Stimulated activated naive CD8-positive, alpha-beta T cell treated with anti-CD3 and anti-CD28 coated beads, Interleukin-15, Interleukin-2, amounts not matched to agents 100 ng/mL and 50 ng/mL, for 24 hours (primary cell): ENCODE data around the gene GRID2.

ENCODE experiments used
- H3K27ac Mint-ChIP-seq: one replicate; pipeline ENCODE4 v1.8.0; 2021; ENCODE audit warnings: mild to moderate bottlenecking, mixed read lengths
- H3K27me3 Mint-ChIP-seq: one replicate; pipeline ENCODE4 v1.8.0; 2021; ENCODE audit warnings: mixed read lengths
- H3K36me3 Mint-ChIP-seq: one replicate; pipeline ENCODE4 v1.8.0; 2021; ENCODE audit warnings: low read depth, mixed read lengths
- H3K4me1 Mint-ChIP-seq: one replicate; pipeline ENCODE4 v1.8.0; 2021; ENCODE audit warnings: low read depth, mixed read lengths
- H3K4me3 Mint-ChIP-seq: one replicate; pipeline ENCODE4 v1.8.0; 2021; ENCODE audit warnings: mild to moderate bottlenecking, mixed read lengths
- H3K9me3 Mint-ChIP-seq: one replicate; pipeline ENCODE4 v1.8.0; 2021; ENCODE audit warnings: mixed read lengths

Gene GRID2

DNA sequence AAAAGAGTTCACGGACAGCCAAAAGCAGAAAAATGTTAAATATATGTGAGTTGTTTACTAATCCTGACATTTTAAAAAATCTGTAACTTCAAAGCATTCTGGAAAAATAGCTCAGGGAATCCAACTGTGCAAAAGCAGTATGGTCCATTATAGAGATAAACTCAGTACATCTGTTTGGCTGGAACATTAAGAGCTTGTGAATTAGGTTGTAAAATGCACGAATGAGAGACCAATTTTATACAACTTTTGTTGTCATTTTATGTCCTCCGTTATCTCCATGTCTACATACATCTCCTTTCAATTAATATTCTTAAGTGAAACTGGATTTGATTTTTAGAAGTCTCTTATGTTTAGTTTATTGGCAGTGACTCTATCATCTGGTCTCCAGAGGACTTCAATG, 1157.8 kb downstream of the GRID2 start:
- H3K27ac Mint-ChIP-seq: no peak overlapping the region

DNA sequence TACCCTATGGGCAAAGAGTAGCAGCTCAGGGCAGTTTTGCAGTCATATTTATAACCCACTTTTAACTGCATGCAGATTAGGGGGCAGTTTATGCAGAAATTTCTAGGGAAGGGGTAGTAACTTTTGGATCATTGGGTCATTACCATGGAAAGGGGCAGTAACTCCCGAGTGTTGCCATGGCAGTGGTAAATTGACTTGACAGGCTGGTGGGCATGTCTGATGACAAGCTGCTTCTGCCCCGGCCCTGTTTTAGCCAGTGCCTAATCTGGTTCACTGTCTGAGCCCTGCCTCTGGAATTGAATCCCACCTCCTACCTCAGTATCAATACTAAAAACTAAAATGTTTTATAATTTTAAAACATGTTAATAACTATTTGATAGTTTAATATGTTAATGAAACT, 1162.7 kb downstream of the GRID2 start:
- Mint-ChIP-seq H3K36me3 (no peaks in the 10 kb centered on the region), H3K9me3 (peaks cover 5% of the 10 kb centered on the region), H3K27ac (no peak overlapping the region), H3K4me3 (no peak overlapping the region), H3K27me3 (no peaks in the 10 kb centered on the region), H3K4me1 (no peaks in the 10 kb centered on the region)

More for the DNA sequence above, 1157.8 kb downstream of the GRID2 start:
- Mint-ChIP-seq H3K4me1 (no peaks in the 10 kb centered on the region), H3K36me3 (no peaks in the 10 kb centered on the region), H3K4me3 (no peak overlapping the region), H3K27me3 (no peaks in the 10 kb centered on the region), H3K9me3 (no peaks in the 10 kb centered on the region)

DNA sequence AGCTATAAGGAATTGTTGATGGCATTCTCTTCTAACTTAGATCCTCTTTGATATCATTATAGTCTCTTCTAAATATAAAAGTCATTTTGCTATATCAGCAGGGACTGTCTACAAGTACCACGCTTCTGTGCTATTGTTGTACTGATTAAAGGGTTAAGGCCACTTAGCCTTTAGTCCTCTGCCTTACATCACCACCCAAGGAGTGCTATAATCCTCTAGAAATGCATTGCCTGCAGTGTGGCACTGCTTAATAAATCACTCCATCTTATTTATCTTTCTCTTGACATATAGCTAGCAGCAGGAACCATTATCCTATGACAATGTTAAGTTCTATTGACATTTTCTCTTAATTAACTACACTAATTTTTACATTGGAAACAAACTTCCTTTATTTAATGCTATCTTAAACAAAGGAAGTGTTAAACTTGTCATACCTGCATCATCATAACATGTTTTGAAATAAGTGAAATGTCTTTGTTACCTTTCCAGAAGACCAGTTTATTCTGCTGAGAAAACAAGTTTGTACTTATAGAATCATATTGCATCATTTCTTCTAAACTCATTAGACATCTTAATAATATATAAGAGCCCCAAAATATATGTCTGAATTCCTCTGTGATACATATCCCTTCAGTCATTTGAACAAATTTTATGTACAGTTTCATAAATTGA, 1163.9 kb downstream of the GRID2 start:
- no peak overlapping the region for H3K4me3 Mint-ChIP-seq
- H3K4me1 Mint-ChIP-seq: no peaks in the 10 kb centered on the region
- peaks cover 5% of the 10 kb centered on the region for H3K9me3 Mint-ChIP-seq
- H3K27me3 Mint-ChIP-seq: no peaks in the 10 kb centered on the region
- H3K36me3 Mint-ChIP-seq: no peaks in the 10 kb centered on the region
- H3K27ac Mint-ChIP-seq: no peak overlapping the region

DNA sequence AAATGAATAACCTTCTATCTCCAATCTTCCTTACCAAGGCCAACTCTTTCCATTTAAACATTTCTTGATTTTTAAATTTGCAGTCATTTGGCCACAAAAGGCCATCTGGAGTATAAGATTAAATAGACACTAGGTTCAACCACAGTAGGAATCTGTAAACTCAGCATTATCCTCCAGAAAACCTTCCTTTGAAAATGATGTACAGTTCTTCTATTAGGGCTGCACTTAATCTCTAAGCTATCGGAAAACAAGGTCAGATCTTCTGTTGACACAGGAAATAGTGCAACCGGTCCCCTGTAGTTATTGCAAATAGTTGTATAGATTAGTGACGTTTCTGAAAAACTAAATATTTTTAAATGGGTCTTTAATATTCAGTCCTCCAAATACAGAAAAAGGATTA, 1165.8 kb downstream of the GRID2 start:
- H3K27me3 Mint-ChIP-seq: no peaks in the 10 kb centered on the region
- no peak overlapping the region for H3K27ac Mint-ChIP-seq
- peaks cover 5% of the 10 kb centered on the region for H3K9me3 Mint-ChIP-seq
- no peak overlapping the region for H3K4me3 Mint-ChIP-seq
- H3K36me3 Mint-ChIP-seq: no peaks in the 10 kb centered on the region
- H3K4me1 Mint-ChIP-seq: no peaks in the 10 kb centered on the region

DNA sequence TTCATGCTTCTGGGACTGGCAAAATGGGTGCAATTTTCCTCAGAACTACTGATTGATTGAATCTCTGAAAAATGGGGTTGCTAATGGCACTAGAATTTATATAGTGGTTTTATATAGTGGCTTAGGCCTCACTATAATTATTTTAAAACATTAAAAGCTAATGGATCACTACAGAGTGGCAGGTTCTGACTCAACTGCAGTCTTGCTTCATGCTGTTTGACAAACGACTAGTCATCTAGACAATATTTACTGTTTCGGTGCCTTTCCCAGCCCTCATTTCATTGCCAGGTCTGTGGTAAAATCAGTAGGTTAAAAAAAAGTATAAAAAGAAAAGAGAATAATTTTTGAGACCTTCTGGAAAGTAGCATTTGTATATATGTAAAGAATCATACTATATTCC, 1172.0 kb downstream of the GRID2 start:
- H3K4me3 Mint-ChIP-seq: no peak overlapping the region
- no peak overlapping the region for H3K27ac Mint-ChIP-seq
- no peaks in the 10 kb centered on the region for H3K4me1 Mint-ChIP-seq
- H3K27me3 Mint-ChIP-seq: no peaks in the 10 kb centered on the region
- H3K9me3 Mint-ChIP-seq: no peaks in the 10 kb centered on the region
- H3K36me3 Mint-ChIP-seq: no peaks in the 10 kb centered on the region

DNA sequence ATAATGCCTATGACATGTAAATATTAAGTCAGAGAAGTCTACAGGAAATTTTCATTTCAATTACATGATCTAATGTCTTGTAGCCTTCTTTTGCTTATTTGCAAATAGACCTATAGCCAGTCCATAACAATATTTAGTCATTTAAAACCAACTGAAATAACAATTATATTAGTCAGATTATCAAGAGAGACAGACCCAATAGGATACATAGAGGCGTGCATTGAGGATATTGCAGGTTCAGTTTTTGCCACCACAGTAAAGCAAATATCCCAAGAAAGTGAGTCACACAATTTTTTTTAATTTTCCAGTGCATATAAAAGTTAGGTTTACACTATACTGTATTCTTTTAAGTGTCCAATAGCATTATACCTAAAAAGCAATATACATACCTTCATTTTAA, 1175.0 kb downstream of the GRID2 start:
- no peak overlapping the region for H3K27ac Mint-ChIP-seq
- H3K36me3 Mint-ChIP-seq: no peaks in the 10 kb centered on the region
- H3K9me3 Mint-ChIP-seq: peaks cover 7% of the 10 kb centered on the region
- H3K27me3 Mint-ChIP-seq: no peaks in the 10 kb centered on the region
- no peak overlapping the region for H3K4me3 Mint-ChIP-seq
- H3K4me1 Mint-ChIP-seq: no peaks in the 10 kb centered on the region

DNA sequence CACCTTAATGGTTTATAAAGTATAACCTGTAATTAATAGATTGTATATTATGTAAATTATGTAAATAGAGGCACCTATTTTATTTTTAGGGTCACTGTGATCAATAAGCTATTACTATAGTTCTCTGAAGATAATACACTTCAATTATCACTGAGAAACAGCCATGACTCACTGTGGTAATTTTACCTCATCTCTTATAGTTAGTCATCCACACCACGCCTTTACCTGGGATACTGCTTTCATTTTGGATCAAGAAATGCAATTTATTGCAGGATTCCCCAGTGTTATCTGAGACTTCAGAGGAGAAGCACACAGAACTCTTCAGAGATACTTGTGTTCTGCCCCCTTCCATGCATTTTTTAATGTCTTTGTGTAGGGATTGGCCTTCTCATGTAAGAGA, 1176.7 kb downstream of the GRID2 start:
- no peaks in the 10 kb centered on the region for H3K4me1 Mint-ChIP-seq
- H3K27me3 Mint-ChIP-seq: no peaks in the 10 kb centered on the region
- no peaks in the 10 kb centered on the region for H3K36me3 Mint-ChIP-seq
- no peak overlapping the region for H3K4me3 Mint-ChIP-seq
- H3K9me3 Mint-ChIP-seq: peaks cover 7% of the 10 kb centered on the region
- no peak overlapping the region for H3K27ac Mint-ChIP-seq

DNA sequence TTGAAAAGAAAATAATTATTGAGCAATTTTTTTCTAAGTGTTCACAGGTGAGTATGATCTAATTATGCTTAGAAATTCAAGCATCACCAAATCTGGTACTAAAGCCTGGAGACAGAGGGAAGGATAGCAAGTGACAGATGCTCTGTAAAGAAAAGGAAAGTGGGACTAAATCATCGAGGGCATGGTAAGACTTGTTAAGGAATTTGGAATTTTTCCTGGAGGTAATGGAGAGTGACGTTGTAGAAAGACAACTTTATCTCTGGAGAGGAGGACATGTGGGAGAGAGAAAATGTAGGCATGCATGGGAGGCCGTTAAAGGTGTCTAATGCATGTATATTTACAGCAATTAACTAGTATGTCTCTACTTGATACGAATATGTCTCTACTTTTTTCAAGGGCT, 1191.6 kb downstream of the GRID2 start:
- H3K9me3 Mint-ChIP-seq: peaks cover 12% of the 10 kb centered on the region
- H3K4me1 Mint-ChIP-seq: no peaks in the 10 kb centered on the region
- H3K4me3 Mint-ChIP-seq: no peak overlapping the region
- H3K36me3 Mint-ChIP-seq: no peaks in the 10 kb centered on the region
- no peak overlapping the region for H3K27ac Mint-ChIP-seq
- H3K27me3 Mint-ChIP-seq: no peaks in the 10 kb centered on the region

DNA sequence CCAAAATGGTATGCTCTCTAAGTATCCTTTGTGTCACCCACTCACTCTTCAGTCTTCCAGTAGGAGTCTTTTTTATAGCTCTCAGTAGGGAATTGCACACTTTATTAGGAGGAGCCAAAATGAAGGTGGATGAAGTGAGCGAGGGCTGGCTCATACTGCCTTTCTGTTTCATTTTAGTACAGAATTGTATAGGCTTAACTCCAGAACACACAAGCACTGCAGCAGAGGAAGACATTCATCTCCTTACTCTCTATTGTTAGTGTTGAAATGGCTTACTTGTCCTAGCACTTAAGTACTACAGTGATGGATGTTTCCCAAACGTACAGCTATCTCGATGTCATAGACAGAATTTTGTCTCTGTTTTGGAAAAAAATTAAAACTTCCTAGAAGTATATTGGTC, 1197.5 kb downstream of the GRID2 start:
- no peaks in the 10 kb centered on the region for H3K36me3 Mint-ChIP-seq
- H3K27me3 Mint-ChIP-seq: no peaks in the 10 kb centered on the region
- H3K4me3 Mint-ChIP-seq: no peak overlapping the region
- no peaks in the 10 kb centered on the region for H3K4me1 Mint-ChIP-seq
- H3K9me3 Mint-ChIP-seq: peaks cover 17% of the 10 kb centered on the region
- H3K27ac Mint-ChIP-seq: no peak overlapping the region

DNA sequence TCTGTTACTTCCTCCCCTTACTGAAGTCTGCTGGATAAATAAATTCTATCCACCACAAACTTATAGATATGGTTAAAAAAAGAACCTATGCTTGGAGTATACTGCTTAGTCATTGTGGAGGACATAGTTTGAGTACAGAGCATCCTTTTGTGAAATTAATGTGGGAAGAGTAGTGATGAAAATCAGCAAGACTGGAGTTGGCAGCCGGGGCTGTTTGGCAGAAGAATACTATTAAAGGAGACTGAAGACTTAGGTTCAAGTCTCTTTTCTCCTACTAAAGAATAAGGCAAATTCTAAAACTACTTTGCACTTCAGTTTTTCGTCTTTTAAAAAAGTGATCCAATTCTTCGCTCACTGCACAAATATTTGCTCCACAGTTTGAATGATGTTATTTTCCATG, 1198.2 kb downstream of the GRID2 start:
- Mint-ChIP-seq H3K4me1 (no peaks in the 10 kb centered on the region), H3K27me3 (no peaks in the 10 kb centered on the region), H3K9me3 (peaks cover 14% of the 10 kb centered on the region), H3K27ac (no peak overlapping the region), H3K36me3 (no peaks in the 10 kb centered on the region), H3K4me3 (no peak overlapping the region)

DNA sequence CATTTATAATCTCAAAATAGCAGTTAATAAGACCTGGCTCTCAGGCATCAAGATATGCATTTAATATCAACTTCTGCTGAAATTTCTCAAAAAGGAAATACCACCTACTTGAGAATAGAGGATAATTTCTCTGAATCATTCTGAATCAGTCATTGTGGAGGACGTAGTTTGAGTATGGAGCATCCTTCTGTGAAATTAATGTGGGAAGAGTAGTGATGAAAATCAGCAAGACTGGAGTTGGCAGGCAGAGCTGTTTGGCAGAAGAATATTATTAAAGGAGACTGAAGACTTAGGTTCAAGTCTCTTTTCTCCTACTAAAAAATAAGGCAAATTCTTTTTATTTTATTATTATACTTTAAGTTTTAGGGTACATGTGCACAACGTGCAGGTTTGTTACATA, 1199.2 kb downstream of the GRID2 start:
- Mint-ChIP-seq H3K27ac (no peak overlapping the region), H3K9me3 (peaks cover 14% of the 10 kb centered on the region), H3K27me3 (no peaks in the 10 kb centered on the region), H3K36me3 (no peaks in the 10 kb centered on the region), H3K4me1 (no peaks in the 10 kb centered on the region), H3K4me3 (no peak overlapping the region)

DNA sequence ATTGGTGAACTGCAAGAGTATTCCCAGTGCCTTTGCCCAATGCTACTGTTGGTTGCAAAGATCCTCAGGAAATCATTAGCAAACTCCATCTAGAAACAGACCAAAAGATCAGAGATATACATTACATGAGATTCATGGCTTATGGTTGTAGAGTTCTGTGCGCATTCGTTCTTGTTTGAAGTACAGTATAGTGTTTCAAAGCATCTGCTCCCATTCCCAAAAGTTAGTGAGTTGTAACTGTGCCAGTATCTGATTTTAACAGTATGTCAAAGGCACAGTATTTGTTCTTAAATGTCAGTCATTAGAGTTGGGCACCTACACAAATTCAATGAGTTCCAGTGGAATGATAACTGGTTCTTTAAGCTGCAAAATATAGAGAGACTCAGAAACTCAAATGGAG, 1210.1 kb downstream of the GRID2 start:
- Mint-ChIP-seq H3K9me3 (peaks cover 3% of the 10 kb centered on the region), H3K27me3 (no peaks in the 10 kb centered on the region), H3K27ac (no peak overlapping the region), H3K4me1 (no peaks in the 10 kb centered on the region), H3K4me3 (no peak overlapping the region), H3K36me3 (no peaks in the 10 kb centered on the region)

DNA sequence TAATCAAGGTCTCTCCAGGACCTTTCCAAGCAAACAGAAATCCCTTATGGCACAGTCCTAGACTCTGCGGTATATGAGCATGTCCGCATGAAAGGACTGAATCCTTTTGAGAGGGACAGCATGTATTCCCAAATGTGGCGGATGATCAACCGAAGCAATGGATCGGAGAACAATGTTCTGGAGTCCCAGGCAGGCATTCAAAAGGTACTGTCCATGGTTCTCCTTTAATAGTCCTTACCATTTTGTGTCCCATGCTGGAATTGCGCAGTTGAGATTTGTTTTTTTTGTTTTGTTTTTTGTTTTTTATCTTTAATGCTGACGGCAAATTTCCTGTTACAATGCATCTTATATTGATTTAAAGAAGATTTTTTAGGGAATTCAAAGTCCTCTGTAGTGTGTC, 1211.4 kb downstream of the GRID2 start:
- no peaks in the 10 kb centered on the region for H3K36me3 Mint-ChIP-seq
- no peaks in the 10 kb centered on the region for H3K4me1 Mint-ChIP-seq
- H3K27me3 Mint-ChIP-seq: no peaks in the 10 kb centered on the region
- H3K27ac Mint-ChIP-seq: no peak overlapping the region
- peaks cover 3% of the 10 kb centered on the region for H3K9me3 Mint-ChIP-seq
- no peak overlapping the region for H3K4me3 Mint-ChIP-seq

DNA sequence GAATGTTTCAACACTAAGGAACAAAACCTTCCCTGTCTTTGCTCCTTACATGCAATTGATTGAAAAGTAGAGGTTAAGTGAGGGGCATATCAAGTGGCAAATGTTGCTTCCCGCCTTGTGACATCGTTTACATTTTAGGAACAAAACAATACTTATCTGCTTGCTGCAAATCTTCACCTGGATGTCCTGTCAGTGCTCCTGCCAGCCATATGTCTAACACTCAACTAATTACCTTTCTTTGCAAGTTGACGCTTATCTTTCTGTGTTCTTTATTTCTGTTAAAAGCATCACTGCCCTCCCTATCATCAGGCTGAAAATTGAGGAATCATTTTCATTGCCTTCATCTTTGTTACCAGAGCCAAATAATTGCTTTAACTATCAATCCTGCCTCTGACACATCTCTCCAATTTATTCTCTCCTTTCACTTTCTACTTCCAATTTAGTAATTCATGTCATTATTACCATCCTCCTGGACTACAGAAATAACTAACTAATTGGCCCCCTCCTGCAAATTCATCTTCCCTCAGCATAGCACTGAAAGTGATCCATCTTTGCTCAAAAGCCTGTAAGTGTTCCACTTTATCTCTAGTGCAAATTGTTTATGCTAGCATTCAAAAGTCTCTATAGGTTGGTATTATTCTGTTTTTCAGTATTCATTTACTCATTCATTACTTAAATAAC, 1226.1 kb downstream of the GRID2 start:
- Mint-ChIP-seq H3K27ac (no peak overlapping the region), H3K4me1 (no peaks in the 10 kb centered on the region)

DNA sequence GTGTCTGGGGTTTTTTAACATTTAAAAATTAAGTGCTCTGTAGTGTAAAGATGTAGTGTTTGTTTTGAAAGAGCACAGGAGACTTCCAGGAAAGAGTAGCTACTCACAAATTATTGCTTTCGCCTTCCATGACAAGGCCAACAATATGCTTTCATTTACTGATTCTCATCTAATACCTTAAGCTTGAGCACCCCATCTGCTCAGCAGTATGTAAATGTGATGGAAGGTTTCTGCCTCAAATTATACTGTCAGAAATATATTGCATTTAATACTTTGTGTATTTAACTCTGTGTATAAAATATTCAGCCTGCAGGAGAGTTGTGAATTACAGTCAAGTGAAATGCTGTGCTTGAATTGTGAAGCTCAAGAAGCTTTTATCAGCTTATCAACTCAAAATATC, 1228.5 kb downstream of the GRID2 start:
- H3K36me3 Mint-ChIP-seq: no peaks in the 10 kb centered on the region
- H3K27me3 Mint-ChIP-seq: no peaks in the 10 kb centered on the region
- H3K9me3 Mint-ChIP-seq: peaks cover 21% of the 10 kb centered on the region
- no peak overlapping the region for H3K27ac Mint-ChIP-seq
- no peak overlapping the region for H3K4me3 Mint-ChIP-seq
- no peaks in the 10 kb centered on the region for H3K4me1 Mint-ChIP-seq

More for the DNA sequence above, 1226.1 kb downstream of the GRID2 start:
- H3K4me3 Mint-ChIP-seq: no peak overlapping the region
- peaks cover 16% of the 10 kb centered on the region for H3K9me3 Mint-ChIP-seq
- H3K36me3 Mint-ChIP-seq: no peaks in the 10 kb centered on the region
- H3K27me3 Mint-ChIP-seq: no peaks in the 10 kb centered on the region

DNA sequence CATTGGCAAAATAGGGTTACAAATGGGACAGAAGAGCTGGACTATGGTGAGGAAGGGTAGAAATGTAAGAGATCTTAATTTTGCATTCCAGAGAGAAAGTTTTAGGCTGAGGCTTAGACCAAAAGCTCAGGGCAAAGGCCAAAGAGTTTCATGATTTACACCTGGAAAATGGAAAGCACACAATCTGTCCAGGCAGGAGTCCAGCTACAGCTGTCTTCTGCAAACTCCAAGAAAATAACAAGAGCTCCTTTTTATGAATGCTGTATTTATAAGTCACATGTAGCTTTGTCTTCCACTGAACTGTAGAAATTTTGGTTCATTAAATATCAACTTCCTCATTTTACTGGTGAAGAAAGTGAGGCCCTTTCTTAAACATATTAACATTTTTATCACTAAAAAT, 1236.8 kb downstream of the GRID2 start:
- Mint-ChIP-seq H3K4me1 (no peaks in the 10 kb centered on the region), H3K4me3 (no peak overlapping the region), H3K9me3 (peaks cover 4% of the 10 kb centered on the region), H3K27ac (no peak overlapping the region), H3K36me3 (no peaks in the 10 kb centered on the region), H3K27me3 (no peaks in the 10 kb centered on the region)
